Ovary (tissue), 3 donors: ENCODE results near the gene WDR54.
A peak's percentile ranks its signal among the peaks of the same experiment; 100 is the strongest.

Experiments
- CTCF ChIP-seq, 3 donors: fragments of 450-650 bp in 2 of 3; fragments of 200-600 bp in 1 of 3; IDR thresholded peaks; one replicate each; pipeline versions ENCODE4 v1.5.1 to v1.8.0; 2016 to 2022; ENCODE audit warnings: antibody characterized with exemption in 3 of 3, mild to moderate bottlenecking in 1 of 3
- POLR2A ChIP-seq: fragments of 450-650 bp; IDR thresholded peaks from one replicate; pipeline ENCODE4 v1.6.1; 2017; ENCODE audit warnings: antibody characterized with exemption, mild to moderate bottlenecking, moderate library complexity
- donor health status: DM: no; HTN: no; CAD: no.

- TF ChIP-seq CTCF (IDR thresholded peaks at IDR 0.05): peak in 2 of 3 donors; percentile 17 to 32
- TF ChIP-seq POLR2A: no peak
These were observed 6.4 kb upstream of the WDR54 start for GRCh38 chr2:74414881-74415761.
